Measurements from ENCODE around the gene HS1BP3.

The HS1BP3 gene

DNA sequence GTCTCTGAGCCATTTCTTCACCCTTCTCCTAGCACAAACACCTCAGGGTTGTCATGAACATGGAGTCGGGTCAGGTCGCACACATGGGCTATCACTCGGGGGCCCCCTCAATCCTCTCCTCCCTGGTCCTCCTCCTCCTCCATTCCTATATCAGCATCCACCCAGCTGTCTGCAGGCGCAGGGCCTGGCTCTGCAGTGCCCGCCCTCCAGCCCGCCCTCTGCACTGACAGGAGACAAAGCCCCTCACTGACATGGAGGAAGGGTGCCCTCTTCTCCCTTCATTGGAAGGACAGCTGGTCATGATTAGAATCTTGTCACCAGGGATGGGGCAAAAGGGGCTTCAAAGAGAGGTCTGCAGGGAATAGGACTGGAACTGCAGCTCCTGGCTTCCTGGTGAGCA is 21.7 kb downstream of the HS1BP3 start:
- no peak for DNase-seq (ENCODE audit: low read depth, low spot score)
- CTCF ChIA-PET = interaction anchor here (1.0 to 17.0 kb wide), 8 partner anchors 9 to 217 kb away, joined by 3 to 394 read pairs (median 4); partner anchors contain the start of gene RHOB
- no peak overlapping the region for H3K4me3 ChIP-seq (ENCODE audit: low read depth, low read length)
- TF ChIP-seq CTCF (IDR thresholded peaks at IDR 0.05; ENCODE audit: insufficient read depth, low read length, missing control alignments) = no peak
- POLR2A ChIA-PET = interaction anchor here (0.9 to 8.0 kb wide), 2 partner anchors 182 to 204 kb away, joined by 3 to 107 read pairs; partner anchors contain the start of gene RHOB

GRCh38 chr2:20627712-20628380 is 23.1 kb downstream of the HS1BP3 start:
- POLR2A ChIA-PET = no interaction called here

DNA sequence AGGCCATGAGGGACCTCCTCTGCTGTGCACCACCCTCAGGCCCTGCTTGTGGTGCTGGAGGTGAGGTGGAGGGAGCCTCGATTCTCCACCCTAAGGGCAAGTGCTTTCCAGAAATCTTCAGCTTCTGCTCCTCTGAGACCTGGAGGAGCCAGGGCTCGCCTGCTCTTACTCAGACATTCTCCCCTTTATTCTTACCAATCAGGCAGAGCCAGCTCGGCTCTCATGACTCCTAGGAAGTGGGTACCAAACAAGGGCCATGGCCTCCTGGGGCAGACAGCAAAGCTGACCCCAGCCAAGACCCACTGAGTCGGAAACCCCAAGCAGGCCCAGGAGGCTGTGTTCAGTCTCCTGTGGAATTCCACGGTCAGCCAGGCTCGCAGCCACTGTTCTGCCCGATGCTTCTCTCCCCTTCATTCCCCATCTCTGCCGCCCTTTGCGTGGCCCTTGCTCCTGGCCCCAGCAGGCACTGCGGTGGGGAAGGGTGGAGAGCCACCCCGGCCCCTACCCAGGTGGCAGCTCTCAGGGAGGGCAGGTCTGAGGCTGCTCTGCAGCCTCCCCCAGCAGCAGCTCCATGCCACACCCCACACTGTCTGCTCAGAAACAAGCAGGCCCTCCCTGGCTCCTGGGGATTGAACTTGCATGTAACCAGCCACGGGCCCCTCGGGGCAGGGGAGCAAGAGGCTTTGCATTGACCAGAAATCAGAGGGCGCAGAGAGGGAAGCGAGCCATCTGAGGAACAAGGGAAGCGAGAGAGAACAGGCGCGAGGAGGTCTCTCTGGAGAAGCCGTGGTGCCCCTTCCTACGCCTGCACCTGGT is 24.0 kb downstream of the HS1BP3 start:
- ChIA-PET CTCF (interaction anchor here (0.9 to 1.7 kb wide), 6 partner anchors 8 to 213 kb away, joined by 3 to 8 read pairs (median 4); no protein-coding TSS in a partner anchor), POLR2A (interaction anchor here (2.5 kb wide), 1 partner anchor 180 kb away, joined by 13 read pairs; the partner anchor contains the start of gene RHOB)
- DNase-seq (ENCODE audit: low read depth, low spot score) = no peak
- H3K4me3 ChIP-seq (ENCODE audit: low read depth, low read length) = no peak overlapping the region
- TF ChIP-seq CTCF (IDR thresholded peaks at IDR 0.05; ENCODE audit: insufficient read depth, low read length, missing control alignments) = no peak

More at GRCh38 chr2:20627712-20628380, 23.1 kb downstream of the HS1BP3 start:
- no peak for DNase-seq (ENCODE audit: low read depth, low spot score)
- CTCF ChIA-PET = interaction anchor here (1.3 to 11.0 kb wide), 3 partner anchors 184 to 216 kb away, joined by 3 to 161 read pairs (median 4); no protein-coding TSS in a partner anchor
- no peak overlapping the region for H3K4me3 ChIP-seq (ENCODE audit: low read depth, low read length)
- no peak for TF ChIP-seq CTCF (IDR thresholded peaks at IDR 0.05; ENCODE audit: insufficient read depth, low read length, missing control alignments)

- no peak for TF ChIP-seq CTCF (IDR thresholded peaks at IDR 0.05; ENCODE audit: insufficient read depth, low read length, missing control alignments)
- no peak overlapping the region for H3K4me3 ChIP-seq (ENCODE audit: low read depth, low read length)
- POLR2A ChIA-PET = interaction anchor here (2.5 kb wide), 1 partner anchor 179 kb away, joined by 13 read pairs; the partner anchor contains the start of gene RHOB
- no peak for DNase-seq (ENCODE audit: low read depth, low spot score)
- CTCF ChIA-PET = interaction anchor here (0.9 to 1.7 kb wide), 6 partner anchors 8 to 213 kb away, joined by 3 to 8 read pairs (median 4); no protein-coding TSS in a partner anchor
Observed at GRCh38 chr2:20626392-20626697, 24.6 kb downstream of the HS1BP3 start.

- no peak overlapping the region for H3K4me3 ChIP-seq (ENCODE audit: low read depth, low read length)
- ChIA-PET CTCF (interaction anchor here (0.6 to 3.0 kb wide), 6 partner anchors 9 to 176 kb away, joined by 3 to 16 read pairs (median 5); no protein-coding TSS in a partner anchor), POLR2A (interaction anchor here (2.5 kb wide), 1 partner anchor 179 kb away, joined by 13 read pairs; the partner anchor contains the start of gene RHOB)
- no peak for DNase-seq (ENCODE audit: low read depth, low spot score)
- no peak for TF ChIP-seq CTCF (IDR thresholded peaks at IDR 0.05; ENCODE audit: insufficient read depth, low read length, missing control alignments)
Observed at GRCh38 chr2:20625491-20626391, 25.2 kb downstream of the HS1BP3 start.
